GM19452 (cell line): Measurements from ENCODE around the gene RRAGD.
"Not testable (repeated sequence)": the region's sequence is repeated elsewhere in the genome, so short reads cannot be mapped to it uniquely, and the experiment has no call there.

Experiments used
- ATAC-seq: cut with Tn5 transposase; IDR thresholded peaks from one replicate; pipeline ENCODE4 v1.9.1; 2021; ENCODE audit not compliant: unreplicated experiment

RRAGD gene

GRCh38 chr6:89411145-89412070, 665 bp downstream of the RRAGD start:
- ATAC-seq: peak; percentile 58

- no peak for ATAC-seq
Observed at GRCh38 chr6:89410788-89411144, 1.3 kb downstream of the RRAGD start.

GRCh38 chr6:89410231-89410761, 1.8 kb downstream of the RRAGD start:
- no peak for ATAC-seq

- no peak for ATAC-seq
Observed at GRCh38 chr6:89409461-89410035, 2.5 kb downstream of the RRAGD start.

- ATAC-seq: no peak
Observed at GRCh38 chr6:89406141-89406540, 5.9 kb downstream of the RRAGD start.

GRCh38 chr6:89404512-89404911, 7.6 kb downstream of the RRAGD start:
- no peak for ATAC-seq

- ATAC-seq: no peak
Observed at GRCh38 chr6:89402776-89403175, 9.3 kb downstream of the RRAGD start.

- no peak for ATAC-seq
Observed at GRCh38 chr6:89400912-89401399, 11.1 kb downstream of the RRAGD start.

- no peak for ATAC-seq
Observed at GRCh38 chr6:89400050-89400449, 12.0 kb downstream of the RRAGD start.

- ATAC-seq: no peak
Observed at GRCh38 chr6:89398762-89399525, 13.1 kb downstream of the RRAGD start.

GRCh38 chr6:89397884-89398283, 14.2 kb downstream of the RRAGD start:
- not testable (repeated sequence) for ATAC-seq

- ATAC-seq: no peak
Observed at GRCh38 chr6:89393659-89394058, 18.4 kb downstream of the RRAGD start.

GRCh38 chr6:89392823-89393222, 19.2 kb downstream of the RRAGD start:
- ATAC-seq: no peak

GRCh38 chr6:89388846-89389245, 23.2 kb downstream of the RRAGD start:
- no peak for ATAC-seq

- peak; percentile 95 for ATAC-seq
Observed at GRCh38 chr6:89387516-89388201, 24.4 kb downstream of the RRAGD start.

GRCh38 chr6:89386917-89387491, 25.1 kb downstream of the RRAGD start:
- peak; percentile 32 for ATAC-seq

GRCh38 chr6:89385846-89386245, 26.2 kb downstream of the RRAGD start:
- ATAC-seq: no peak

GRCh38 chr6:89385156-89385667, 26.9 kb downstream of the RRAGD start:
- ATAC-seq: no peak

- ATAC-seq: no peak
Observed at GRCh38 chr6:89381031-89381430, 31.0 kb downstream of the RRAGD start.

GRCh38 chr6:89379281-89379680, 32.8 kb downstream of the RRAGD start:
- no peak for ATAC-seq
